ENCODE data around the gene KRTAP29-1.

GRCh38 chr17:41325611-41326010, 23.0 kb upstream of the KRTAP29-1 start:
- TF ChIP-seq TOX (CRISPR knock-in tag; IDR thresholded peaks at IDR 0.05; ENCODE audit: borderline replicate concordance) (no peak), TSHZ2 (CRISPR knock-in tag; IDR thresholded peaks at IDR 0.05) (no peak)
